ENCODE data around the gene PRDM11.

GRCh38 chr11:45167283-45167682, 20.8 kb downstream of the PRDM11 start:
- TF ChIP-seq POLR2AphosphoS5 (IDR thresholded peaks at IDR 0.05; ENCODE audit: low read depth, low read length) (no peak), POU2F2 (IDR thresholded peaks at IDR 0.05; ENCODE audit: low read depth, low read length) (no peak)
